RWPE1 (cell line): ENCODE data around the gene ACYP2.

ENCODE experiments used
- CTCF ChIA-PET: fragments of 350-600 bp; sonication (Branson Sonifier 250); formaldehyde crosslinking; extraction: SDS; loops from one replicate; lab custom pipeline; 2021; lab: Yijun Ruan, JAX
- POLR2A ChIA-PET: fragments of 400-600 bp; formaldehyde crosslinking; extraction: SDS; loops from one replicate; lab custom pipeline; 2020; ENCODE audit warnings: antibody characterized with exemption; ENCODE audit not compliant: low non-redundant PET; lab: Yijun Ruan, JAX
- DNase-seq: peaks from one replicate; pipeline ENCODE4 v3.0.0; 2012; ENCODE audit warnings: low spot score
- H3K27ac ChIP-seq: fragments of 450-650 bp; 2 replicates; pipeline ENCODE4 v1.5.1; 2017
- TF ChIP-seq, protein P1 (sequence below): fragments of 450-650 bp; conservative IDR thresholded peaks from 2 replicates; pipeline ENCODE4 v1.5.1; 2017; ENCODE audit warnings: low read depth, mild to moderate bottlenecking

The ACYP2 gene

DNA sequence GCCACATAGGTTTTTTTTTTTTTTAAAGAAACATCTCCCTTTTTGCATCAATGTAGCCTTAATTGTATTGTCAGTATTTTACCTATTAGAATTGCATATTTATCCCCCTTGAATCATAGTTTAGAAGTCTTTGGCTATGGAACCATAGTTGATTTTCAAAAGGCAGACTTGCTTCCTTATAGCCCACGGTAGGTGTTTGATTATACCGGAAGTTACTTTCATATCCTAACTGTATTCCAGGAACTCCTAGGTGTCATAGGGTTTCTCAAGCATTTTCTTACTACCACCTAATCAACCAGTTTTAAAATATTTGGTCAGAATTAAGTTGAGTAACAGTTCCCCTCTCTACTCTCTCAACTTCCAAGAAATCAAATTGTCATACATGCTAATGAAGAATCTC, 227.2 kb downstream of the ACYP2 start:
- ChIA-PET CTCF (no interaction called here), POLR2A (no interaction called here)
- H3K27ac ChIP-seq, result no peak overlapping the region
- DNase-seq, result no peak
- TF ChIP-seq, protein P1, sequence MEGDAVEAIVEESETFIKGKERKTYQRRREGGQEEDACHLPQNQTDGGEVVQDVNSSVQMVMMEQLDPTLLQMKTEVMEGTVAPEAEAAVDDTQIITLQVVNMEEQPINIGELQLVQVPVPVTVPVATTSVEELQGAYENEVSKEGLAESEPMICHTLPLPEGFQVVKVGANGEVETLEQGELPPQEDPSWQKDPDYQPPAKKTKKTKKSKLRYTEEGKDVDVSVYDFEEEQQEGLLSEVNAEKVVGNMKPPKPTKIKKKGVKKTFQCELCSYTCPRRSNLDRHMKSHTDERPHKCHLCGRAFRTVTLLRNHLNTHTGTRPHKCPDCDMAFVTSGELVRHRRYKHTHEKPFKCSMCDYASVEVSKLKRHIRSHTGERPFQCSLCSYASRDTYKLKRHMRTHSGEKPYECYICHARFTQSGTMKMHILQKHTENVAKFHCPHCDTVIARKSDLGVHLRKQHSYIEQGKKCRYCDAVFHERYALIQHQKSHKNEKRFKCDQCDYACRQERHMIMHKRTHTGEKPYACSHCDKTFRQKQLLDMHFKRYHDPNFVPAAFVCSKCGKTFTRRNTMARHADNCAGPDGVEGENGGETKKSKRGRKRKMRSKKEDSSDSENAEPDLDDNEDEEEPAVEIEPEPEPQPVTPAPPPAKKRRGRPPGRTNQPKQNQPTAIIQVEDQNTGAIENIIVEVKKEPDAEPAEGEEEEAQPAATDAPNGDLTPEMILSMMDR, result no peak

DNA sequence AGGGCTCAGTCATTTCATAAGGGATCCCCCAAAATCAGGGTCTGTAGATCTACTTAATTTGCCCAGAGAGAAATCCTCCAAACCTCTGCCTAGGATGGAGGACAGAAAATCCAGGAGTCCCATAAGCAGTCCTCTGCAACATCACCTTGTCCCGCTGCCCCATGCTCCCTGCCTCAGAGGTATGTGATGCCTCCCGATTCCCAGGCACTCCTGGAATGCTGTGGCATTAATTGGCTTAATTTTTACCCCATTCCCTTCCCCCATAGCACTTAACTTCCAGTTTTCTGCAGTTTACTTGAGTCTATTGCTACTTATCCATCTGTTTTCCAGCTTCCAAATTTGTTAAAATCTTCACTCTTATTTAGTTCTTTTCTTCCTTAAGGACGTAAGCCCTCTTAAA, 232.2 kb downstream of the ACYP2 start:
- H3K27ac ChIP-seq, result no peak overlapping the region
- DNase-seq, result no peak
- POLR2A ChIA-PET, result no interaction called here
- TF ChIP-seq, protein P1, result no peak
- CTCF ChIA-PET, result no interaction called here

DNA sequence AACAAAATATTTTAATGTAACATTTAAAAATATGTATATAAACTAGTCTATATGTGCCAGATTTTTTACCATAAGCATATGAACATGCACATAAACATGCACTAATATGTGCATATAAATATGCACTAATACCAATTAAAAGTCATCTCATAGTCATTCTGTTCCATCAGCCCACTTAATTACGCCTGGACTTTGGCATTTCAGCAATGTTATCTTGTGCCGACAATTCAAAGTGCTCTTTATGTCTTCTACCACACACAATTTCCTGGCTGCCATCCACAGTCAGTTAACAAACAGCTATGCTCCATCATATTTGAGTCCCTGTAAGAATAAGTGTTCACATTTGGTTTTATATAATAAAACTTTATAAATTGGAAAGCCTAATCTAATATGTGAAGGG, 233.2 kb downstream of the ACYP2 start:
- H3K27ac ChIP-seq, result no peak overlapping the region
- TF ChIP-seq, protein P1, result no peak
- ChIA-PET POLR2A (no interaction called here), CTCF (no interaction called here)
- DNase-seq, result no peak

DNA sequence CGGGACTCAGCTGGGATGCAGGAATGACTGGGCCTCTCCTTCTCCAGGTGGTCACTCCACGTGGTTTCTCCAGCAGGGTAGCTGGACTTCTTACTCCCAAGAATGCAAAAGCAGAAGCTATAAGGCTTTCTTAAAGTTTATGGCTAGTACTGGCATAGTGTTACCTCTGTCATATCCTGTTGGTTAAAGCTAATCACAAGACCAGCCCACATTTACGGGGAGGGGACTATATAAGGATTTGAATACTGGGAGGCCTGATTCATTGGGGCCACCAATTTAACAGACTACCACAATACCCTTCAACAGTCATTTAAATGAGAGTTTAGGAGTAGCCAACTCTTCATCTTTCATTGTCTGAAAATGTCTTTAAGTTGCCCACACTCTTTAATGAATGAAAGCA, 235.0 kb downstream of the ACYP2 start:
- TF ChIP-seq, protein P1, result no peak
- DNase-seq, result no peak
- CTCF ChIA-PET, result interaction anchor here (0.5 kb wide), 1 partner anchor 403 kb away, joined by 3 read pairs; no protein-coding TSS in a partner anchor
- H3K27ac ChIP-seq, result no peak overlapping the region
- POLR2A ChIA-PET, result no interaction called here

DNA sequence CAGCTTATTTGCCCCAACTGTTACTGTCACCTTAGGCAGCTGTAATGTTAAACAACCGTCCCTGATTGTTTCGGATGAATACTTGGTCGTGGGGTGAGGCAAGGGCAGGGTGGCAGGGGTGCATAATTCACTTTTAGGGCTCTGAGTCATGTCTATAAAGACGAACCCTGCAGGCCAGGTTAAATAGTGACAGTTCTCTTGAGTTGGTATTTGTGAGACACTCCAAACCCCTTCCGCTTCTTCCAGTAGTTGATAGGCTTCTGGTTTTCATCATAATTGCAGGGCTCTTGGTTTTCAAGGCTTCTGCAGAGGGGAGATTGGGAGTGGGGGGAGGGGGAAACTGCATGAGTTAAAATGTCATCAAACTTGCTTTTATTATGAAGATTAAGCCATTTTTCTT, 237.8 kb downstream of the ACYP2 start:
- ChIA-PET CTCF (no interaction called here), POLR2A (no interaction called here)
- TF ChIP-seq, protein P1, result no peak
- no peak overlapping the region for H3K27ac ChIP-seq
- DNase-seq, result no peak
